ENCODE measurements around the gene FBP1.

FBP1 gene

DNA sequence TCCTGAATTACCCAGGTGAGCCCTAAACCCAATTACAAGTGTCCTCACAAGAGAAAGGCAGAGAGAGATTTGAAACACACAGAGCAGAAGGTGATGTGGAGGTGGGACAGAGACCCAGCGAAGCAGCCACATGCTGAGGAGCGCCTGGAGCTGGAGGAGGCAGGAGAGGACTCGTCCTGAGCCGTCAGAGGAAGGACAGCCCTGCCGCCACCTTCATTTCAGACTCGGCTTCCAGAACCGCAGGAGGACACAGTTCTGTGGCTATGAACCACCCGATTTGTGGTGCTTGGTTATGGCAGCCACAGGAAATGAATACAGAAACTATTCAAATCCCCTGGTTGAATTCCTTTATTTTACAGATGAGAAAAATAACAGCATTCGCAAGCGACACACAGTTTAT, 16.4 kb upstream of the FBP1 start:
- no peak for DNase-seq (ENCODE audit: low spot score)

DNA sequence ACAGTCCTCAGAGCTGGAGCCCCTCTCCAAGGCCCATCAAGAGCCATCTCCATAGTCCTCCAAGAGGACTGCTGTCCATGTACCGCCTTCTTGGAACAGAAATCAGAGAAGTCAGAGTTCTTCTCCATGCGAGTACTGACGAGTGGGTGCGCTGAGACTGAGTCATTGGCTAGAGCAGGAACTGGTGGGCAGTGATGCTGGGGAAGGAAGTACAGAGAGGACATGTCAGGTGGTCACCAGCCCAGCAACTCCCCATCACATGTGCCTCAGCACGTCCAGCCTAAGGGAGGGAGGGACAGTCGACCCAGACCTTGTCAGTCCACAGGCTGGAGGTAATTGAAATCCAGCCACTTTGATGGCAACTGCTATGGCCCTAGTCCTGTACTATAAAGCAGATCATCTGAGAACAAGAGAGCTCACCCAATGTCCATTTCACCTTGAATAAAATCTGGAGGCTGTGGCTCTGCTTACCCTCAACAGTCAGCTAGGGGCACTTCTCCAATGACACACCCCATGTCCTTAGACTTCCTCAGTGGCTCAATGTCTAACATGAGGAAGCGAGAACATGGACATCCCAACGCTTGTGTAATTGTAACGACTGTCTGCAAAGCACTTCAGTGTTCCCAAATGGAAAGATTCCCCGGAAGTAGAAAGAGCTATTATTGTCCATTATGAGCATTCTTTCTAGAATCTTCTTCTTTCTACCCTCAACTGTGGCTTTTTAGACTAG, 15.0 kb upstream of the FBP1 start:
- DNase-seq (ENCODE audit: low spot score): no peak

DNA sequence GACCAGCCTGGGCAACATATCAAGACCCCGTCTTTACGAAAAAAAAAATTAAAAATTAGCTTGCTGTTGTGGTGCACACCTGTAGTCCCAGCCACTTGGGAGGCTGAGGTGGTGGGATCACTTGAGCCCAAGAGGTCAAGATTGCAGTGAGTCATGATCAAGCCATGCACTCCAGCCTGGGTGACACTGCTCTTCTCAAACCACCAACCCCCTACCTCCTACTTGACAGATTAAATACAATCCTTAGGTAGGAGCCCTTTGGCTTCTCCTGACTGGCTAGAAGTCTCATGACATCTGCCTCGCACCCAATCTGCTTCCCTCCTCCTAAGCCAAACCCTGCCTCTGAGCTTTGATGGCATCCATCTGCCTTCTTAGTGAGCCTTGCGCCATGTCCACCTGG, 11.6 kb upstream of the FBP1 start:
- no peak for DNase-seq (ENCODE audit: low spot score)

DNA sequence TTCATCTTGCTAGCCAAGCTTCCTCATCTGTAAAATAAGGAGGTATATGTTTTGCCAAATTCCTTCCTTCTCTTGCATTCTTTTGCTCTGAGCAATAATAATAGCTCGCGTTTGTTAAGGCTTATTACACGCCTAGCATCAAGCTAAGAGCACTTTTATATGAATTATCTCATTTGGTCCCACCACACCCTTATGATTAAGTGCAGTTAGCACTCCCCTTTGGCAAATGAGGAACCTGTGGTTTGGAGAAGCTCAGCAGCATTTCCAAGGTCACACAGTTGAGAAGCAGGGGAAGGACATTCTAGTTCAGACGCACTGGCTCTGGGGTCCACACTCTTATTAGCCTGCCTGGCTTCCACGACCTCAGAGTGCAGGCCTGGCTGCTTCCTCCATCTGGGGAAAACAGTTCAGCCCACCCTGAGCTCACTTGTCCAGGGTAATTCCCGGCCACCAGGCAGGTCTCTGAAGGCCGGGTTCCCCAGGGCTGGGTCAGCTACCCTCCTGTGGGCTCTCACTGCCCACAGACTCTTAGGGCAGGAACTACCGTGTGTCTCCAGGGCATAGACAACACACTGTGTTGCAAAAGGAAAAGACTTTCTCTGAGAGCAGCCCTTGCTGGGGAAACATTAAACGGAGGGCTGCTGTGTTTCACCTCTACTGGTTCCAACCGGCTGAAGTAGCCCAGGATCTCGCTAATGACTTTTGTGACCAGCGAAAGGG, 9.9 kb upstream of the FBP1 start:
- no peak for DNase-seq (ENCODE audit: low spot score)

DNA sequence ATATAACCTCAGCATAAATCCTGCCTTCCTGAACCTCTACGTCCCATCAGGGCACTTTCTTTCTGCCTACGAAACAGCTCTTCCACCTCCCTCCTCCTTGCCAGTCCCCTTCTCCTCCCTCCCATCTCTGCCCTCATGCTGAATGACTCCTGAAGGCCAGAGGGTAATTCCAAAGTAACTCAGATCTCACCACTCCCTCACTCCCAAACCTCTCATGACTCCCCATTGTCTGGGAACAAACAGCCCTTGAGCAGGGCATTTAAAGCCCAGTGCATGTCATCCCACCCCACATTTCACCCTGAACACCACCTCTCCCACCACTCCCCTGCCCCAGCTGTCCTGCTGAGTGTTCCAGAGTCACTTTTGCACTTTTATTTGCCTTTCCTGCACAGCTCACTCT, 8.9 kb upstream of the FBP1 start:
- no peak for DNase-seq (ENCODE audit: low spot score)

DNA sequence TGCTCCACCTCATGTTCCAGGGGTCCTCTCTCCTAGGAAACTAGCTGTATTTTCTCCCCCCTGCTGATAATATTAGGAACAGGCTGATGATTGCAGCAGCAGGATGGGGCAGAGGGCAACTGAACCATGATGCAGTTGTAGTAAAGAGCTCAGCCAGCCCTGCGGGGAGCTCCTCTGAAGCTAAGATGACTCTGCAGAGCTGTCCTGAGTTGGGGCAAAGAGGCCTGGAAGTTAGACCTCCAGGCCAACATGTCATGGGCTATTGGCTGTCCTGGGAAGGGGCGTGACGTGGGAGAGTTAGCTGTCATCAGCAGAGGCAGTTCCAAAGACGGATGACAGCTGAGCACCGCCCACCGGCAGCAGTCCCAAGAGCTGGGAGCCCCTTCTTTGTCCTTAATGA, 6.6 kb upstream of the FBP1 start:
- DNase-seq (ENCODE audit: low spot score): no peak

DNA sequence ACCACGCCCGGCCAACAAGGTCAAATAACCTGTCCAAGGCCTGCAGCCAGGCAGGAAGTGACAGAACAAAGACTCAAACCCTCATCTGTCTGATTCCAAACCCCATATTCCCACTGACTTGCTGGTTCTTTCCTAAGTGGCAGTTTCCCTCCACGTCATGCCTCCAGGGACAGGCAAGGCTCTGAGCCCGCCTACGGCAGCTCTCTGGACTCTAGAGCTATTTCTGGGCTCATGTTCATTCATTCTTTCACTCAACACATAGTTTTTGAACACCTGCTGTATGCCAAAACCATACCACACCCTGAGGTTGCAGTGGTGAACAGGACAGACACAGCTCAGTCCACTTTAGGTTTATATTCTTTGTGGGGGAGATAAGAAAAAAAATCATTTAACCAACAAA, 5.2 kb upstream of the FBP1 start:
- DNase-seq (ENCODE audit: low spot score): no peak

DNA sequence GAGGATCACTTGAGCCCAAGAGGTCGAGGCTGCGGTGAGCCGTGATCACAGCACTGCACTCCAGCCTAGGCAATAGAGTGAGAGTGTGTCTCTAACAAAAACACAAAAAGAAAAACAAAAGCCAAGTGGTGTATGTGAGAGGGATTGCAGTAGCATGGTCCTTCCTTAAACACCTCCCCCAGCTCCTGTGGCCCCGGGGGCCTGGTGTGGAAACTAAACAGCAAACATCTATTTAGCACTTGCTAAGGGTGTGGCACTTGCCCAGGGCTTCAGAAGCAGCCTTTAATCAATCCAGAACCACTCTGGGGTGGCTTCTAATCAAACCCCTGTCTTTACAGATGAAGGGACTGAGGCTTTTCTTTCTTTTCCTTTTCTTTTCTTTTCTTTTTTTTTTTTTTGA, 4.4 kb upstream of the FBP1 start:
- no peak for DNase-seq (ENCODE audit: low spot score)

DNA sequence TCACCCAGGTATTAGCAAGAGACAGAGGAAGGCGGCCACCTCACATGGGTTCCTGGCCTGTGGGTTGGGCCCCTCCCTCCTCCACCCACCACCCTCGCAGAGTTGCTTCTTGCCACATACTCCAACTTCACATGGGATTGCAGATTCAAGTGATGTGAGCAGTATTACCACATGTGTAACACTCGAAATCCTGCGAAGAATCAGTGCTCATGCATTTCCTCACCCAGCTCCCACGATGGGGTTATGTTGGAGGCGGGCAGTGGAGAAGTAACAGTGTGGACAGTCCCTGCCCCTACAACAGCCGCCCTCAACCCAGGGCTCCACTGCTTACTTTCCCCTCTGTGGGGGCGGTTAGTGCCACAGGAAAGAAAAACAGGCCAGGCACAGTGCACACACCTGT, 3.9 kb upstream of the FBP1 start:
- DNase-seq (ENCODE audit: low spot score): no peak

DNA sequence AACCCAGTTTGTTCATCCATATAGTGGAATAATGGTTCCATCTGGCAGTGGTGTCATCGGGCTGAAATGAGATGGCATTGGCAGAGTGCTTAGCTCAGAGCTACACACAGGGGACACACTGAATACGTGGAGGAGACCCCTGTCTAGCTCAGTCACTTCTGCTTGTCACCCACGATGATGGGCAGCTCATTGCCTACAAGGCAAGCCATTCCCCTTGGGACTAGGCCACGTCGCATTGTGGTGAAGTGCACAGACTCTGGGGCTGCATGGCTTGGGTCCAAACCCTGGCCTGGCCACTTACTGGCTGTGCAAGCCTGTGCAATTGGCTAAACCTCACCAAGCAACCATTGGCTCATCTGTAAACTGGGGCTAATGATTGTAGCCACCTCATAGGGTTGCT, 3.2 kb upstream of the FBP1 start:
- DNase-seq (ENCODE audit: low spot score): no peak

DNA sequence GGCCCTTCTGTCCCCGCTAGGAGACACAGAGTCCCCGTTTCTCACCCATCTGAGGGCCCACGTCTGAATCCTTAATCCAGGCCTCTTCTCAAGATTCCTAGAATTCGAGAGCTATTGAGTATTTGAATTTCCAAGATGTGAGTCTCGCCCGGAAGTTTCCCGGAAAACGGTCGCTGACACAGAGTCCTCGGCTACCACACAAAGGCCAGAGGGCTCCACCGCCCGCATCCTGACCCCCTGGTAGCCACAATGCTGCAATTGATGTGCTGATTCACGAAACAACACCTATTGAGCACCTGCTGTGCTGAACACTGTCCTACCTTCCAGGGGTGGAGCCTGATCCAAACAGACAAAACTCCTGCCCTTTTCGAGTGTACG, 670 bp upstream of the FBP1 start:
- DNase-seq (ENCODE audit: low spot score): no peak

DNA sequence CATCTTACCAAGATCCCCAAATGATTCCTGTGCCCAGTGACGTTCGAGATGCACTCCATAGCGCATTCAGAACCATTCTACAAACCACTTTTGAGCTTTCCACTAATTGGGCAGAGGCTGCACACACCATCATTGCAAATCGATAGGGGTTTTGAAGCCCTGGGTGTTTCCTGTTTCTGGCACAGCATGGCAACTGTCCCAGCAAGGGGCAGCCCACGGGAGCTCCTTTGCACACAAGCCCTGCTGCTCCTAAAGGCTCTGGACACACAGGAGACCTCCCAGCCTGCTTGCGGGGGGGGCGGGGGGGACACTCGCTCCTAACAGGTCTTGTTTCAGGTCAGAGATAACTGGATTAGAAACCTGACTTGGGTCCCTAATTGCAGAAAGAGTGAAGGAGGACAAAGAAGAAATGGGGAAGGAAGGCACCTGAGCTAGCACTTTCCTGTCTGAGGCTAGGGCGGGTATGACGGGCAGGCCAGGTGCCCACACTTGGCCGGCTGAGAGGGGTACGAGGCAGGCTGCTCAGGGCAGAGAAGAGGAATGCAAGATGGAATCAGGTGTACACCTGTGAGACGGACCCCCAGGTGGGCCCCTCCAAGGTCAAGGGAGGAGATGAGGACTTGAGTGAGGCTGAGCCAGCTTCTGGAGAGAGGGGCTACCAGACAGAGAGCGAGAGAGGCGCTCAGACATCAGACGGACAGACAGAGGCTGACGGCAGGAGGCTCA, 820 bp downstream of the FBP1 start:
- no peak for DNase-seq (ENCODE audit: low spot score)

DNA sequence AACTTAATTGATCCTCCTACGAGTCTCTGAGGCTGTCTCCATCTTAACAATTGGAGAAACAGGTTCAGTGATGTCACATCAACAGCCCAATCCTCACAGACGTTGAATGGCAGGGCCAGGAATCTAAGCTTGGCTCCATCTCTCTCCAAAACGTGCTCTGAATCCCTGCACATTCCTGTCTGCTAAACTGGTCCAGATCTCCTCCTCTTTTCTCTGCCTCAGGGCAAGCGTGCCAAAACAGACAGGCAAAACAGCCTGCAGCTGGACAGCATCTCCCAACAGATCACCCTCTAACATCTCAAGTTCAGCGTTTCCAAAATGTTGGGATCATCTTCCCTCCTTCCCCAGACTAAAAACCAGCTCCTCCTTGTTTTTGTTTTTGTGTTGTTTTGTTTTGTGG, 6.6 kb downstream of the FBP1 start:
- DNase-seq (ENCODE audit: low spot score): no peak

DNA sequence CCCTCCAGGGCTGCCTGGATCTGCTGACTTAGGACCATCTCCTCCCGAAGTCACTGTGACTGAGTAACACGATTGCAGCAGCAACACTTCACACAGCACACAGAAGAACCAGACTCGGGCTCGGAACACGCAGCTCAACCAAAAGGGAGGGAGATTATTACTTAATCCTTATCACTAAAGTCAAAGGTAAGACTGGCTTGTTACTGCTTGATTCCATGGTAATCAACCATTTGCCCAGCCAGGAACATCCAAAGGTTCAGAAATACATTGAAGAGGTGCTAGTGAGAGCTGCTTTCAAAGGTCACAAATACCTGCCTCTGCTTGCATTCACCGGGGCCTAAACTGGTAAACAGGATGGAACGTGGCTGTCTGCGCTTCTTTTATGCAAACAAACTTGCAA, 7.7 kb downstream of the FBP1 start:
- no peak for DNase-seq (ENCODE audit: low spot score)

DNA sequence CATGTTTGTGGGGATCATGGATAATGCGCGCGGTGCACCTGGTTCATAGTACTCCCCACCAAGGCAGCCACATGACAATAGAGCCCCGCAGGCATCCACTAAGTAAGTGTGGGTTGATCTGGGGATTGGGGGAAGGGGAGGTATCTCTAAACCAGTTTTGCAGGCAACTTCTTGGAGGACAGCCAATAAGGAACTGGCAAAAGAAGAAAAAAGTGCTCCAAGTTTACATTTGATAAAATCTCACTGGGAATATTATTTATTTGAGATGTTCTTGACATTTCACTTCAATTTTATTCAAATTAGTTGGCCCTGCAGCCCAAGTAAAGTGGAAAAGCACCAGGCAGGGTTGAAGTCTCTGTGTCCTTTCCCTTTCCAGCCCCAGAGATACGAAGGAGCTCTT, 8.5 kb downstream of the FBP1 start:
- DNase-seq (ENCODE audit: low spot score): no peak

DNA sequence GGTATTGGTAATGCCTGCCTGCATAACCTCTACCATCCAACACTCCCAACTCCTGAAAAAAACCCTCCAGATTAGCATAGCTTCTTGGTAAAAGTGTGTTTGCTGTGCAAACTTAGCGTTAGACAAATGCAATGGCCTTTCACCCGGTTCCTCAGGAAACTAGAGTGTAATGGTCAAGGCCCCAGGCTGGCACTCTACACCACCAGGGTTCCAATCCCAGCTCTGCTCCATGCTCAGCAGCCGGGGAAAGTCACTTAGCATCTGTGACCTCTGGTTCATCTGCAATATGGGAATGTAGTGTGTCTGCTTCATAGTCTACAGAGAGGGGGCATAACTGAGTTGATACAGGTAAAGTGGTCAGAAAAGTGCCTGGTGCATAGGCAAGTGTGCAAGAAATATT, 9.0 kb downstream of the FBP1 start:
- DNase-seq (ENCODE audit: low spot score): no peak

DNA sequence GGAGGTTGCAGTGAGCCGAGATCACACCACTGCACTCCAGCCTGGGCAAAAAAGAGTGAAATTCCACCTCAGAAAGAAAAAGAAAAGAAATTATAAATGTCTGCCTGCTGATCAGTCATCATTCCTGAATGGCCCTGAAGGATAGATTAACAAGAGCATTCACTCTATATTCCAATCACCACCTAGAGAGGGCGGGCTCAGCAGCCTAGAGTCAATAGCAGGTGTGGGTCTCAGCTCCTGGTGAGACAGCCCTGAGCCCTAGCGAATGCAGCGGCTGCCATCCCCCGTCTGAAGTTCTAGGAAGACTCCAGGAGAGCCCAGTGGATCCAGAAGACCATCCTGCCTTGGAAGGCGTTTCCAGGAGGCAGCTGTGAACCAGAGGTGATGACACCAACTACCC, 12.0 kb downstream of the FBP1 start:
- no peak for DNase-seq (ENCODE audit: low spot score)

DNA sequence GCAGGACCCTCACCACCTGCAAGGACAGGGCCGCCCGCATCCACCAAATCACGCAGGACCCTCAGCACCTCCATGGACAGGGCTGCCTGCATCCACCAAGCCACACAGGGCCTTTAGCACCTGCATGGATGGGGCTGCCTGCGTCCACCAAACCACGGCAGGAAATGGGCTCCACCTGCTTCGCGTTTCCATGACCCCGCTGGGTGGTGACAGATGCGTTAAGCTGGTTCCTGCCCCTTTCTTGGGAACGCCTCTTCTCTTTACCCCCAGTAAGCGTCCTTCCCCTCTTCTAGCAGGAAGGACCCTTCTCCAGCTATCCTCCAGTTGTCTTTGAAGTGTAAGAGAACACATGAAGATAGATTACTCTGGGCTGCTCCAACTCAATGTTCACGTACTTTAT, 13.5 kb downstream of the FBP1 start:
- DNase-seq (ENCODE audit: low spot score): no peak

DNA sequence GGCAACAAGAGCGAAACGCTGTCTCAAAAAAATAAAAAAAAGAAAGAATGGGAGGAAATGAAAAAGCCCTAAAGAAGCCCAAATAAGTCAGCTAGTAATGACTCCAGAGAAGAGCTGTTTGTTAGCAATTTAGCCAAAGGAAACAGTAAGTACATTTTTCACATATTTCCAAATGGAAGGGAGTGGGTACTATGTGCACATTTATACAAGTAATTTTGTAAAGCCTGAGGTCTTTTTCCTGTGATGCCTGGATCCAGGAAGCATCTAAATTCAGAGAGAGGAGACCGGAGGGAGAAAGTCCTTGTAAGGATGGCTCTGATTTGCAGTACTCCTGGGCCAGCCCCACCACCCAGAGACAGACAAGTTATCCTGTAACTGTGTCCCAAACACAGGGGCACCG, 14.7 kb downstream of the FBP1 start:
- DNase-seq (ENCODE audit: low spot score): no peak

DNA sequence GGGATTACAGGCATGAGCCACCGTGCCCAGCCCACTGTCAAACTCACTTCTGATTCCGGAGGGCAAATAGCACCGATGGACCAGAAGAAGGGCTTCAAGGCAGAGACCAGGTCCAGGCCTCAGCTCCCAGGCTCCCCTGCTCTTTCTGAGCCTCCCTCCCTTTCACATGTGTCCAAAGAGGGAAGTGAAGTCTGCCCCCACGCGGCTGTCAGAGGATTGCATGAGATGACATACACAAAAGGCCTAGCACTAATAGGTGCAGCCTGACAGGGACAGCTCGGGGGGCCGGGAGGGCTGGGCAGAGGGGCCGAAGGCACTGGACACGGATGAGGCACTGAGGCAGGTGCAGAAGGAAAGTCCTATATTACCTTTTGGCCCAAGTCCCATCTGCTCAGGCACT, 16.1 kb downstream of the FBP1 start:
- DNase-seq (ENCODE audit: low spot score): no peak

DNA sequence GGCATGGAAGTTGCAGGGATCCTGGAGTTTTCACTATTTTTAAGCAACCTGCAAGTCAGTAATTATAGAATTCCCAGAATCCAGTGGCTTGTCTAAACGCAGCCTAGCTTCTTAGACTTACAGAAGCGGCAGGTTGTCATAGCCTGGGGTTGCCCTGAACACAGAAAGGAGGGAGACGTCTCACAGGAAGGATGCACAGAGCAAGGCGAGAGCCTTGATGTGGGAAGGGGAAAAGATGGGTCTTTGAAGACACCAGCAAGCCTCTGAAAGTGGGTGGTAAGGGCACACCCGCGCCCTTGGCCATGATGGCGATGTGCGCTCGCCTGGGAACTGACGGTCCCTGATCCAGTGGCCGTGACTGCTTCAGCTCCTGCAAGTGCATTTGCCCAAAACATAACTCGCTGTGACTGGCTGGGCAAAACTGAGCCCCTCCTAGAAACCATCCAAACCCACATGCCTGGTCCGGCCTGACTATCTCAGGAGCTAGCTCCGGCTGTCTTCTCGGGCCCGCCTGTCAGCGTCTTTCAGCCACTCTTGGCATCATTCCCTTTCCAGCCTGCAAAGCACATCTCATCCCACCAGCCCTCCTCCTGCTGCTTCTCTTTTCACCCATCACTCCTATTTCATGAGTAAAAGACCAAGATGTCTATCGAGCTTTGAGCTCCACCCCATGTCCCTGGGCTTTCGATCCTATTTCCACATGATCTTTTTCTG, 17.1 kb downstream of the FBP1 start:
- DNase-seq (ENCODE audit: low spot score): no peak

DNA sequence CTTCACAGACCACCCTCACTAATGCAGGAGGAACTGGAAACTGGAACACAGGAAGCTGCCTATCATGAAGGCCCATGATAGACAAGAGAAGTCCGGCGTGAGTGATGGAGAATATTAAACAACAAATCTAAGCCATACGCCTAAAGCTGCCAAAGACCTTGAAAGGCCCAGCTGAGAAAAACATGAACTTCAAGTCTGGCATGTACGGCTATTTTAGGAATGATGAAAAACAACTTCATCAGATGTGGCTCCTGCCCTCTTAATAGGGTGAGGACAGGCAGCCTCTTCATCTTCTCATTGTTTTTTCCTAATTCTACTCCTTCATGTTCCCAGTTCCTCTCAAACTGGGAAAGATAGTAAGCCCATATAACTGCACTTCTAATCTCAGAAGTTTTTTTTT, 20.3 kb downstream of the FBP1 start:
- DNase-seq (ENCODE audit: low spot score): no peak

DNA sequence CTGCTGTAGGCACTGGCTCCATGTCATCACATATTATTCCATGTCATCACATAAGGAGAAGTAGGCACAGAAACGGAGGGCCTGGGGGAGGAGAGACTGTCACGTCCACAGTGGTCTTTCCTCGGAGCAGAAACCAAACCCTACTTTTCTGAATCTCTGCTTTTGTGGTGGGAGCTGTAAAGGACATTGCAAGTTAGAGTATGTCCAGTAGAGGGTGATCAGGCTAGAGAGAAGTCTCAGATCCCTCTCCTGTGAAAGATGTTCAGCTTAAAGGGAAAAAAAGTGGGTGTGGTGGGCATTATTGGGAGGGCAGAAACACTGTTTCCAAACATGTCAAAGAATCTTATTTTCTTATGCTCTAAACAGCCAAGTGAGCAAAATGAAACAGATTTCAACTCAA, 26.3 kb downstream of the FBP1 start:
- DNase-seq (ENCODE audit: low spot score): no peak

Measured in left forelimb (tissue), 1 donor.